ENCODE measurements around the gene CACNB4.

GRCh38 chr2:151931756-151932155 is 167.1 kb downstream of the CACNB4 start:
- TF ChIP-seq CTCF (IDR thresholded peaks at IDR 0.05) (no peak), POLR2AphosphoS5 (IDR thresholded peaks at IDR 0.05) (no peak), POLR2A (IDR thresholded peaks at IDR 0.05) (no peak)

Measured in breast epithelium (tissue), 3 donors.